Inflammatory macrophage (primary cell): ENCODE results near the gene RGL2.
"Not testable (repeated sequence)": the region's sequence is repeated elsewhere in the genome, so short reads cannot be mapped to it uniquely, and the experiment has no call there.

ENCODE experiments used
- DNase-seq, 2 donors: peaks; one replicate each; pipeline ENCODE4 v3.0.0-alpha.2; 2020 to 2022

Gene RGL2

DNA sequence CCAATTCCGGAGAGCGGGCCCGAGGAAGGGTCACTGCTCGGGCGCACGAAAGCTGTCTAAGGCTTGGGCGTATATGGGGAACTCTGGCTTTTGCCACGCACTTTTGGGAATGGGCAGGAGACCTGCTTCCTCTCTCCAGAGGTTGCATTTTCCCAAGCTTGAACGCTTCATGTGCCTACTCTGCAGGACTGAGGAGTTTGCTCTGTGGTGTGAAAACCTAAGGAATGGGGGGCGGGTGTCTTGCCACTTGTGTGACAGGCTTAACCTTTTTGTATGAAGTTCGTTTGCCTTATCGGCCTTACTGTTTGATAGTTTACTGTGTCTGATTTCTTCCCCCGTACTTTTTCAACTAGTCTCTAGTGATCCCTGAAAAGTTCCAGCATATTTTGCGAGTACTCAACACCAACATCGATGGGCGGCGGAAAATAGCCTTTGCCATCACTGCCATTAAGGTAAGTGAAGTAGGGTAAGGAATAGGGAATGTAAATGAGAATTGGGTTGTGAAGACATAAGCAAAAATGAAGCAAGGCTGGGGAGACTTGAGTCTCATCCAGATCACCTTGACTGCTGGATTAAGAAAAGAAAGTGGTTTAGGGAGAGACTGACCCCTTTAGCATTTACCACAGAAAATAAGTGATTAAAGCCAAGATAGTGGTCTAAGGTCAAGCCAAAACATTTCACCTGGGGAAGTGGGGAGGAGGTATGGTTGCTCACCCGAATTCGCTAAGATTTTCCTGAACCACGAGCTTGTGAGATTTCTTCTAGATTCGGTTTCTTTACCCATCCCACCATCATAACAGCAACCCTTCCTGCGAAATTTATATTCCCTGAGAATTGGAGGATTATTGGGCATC, 26.2 kb downstream of the RGL2 start:
- no peak for DNase-seq

DNA sequence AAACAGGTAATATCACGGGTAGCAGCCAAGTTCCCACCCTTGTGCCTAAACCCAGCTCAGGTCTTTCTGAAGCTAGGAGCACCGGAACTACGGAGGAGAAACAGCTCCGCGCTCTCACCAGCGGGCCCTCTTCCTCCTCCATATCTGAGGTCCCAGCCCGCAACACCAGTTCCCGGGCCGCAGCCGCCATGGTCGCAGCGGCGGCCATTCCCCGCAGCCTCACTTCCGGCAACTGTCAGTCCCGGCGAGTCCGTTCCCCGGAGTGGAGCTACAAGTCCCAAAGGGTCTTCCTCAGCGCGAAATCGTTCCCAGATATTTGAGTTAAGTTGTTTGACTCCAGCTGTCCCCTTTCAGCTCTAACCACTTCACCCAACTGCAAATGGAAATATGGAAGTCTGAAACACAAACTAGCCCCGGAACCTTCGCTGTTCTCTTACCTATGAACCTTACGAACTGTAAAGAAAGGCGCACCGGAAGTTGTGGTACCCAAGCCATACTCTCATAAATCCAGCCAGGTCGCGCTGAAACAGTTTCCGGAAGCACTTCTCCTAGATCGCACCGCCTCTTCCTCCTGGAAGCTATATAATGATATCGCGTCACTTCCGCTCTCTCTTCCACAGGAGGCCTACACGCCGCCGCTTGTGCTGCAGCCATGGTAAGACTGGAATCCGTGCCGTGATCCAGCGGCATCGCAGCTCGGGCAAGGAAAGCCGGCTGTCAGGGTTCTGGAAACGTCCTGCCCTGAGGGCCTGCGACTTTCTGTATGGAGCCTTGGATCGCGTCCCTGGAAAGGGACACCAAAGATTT, 27.1 kb downstream of the RGL2 start, which contains the start of the genes RPS18 and VPS52:
RPS18 (plus strand) TSS at position 608 of the 807 bp plus-strand sequence; CDS start at position 653, 45 bp downstream.
VPS52 (minus strand) TSS at position 409 of the 807 bp plus-strand sequence; CDS start at position 208, 201 bp downstream.
- peak; percentile 99 for DNase-seq

DNA sequence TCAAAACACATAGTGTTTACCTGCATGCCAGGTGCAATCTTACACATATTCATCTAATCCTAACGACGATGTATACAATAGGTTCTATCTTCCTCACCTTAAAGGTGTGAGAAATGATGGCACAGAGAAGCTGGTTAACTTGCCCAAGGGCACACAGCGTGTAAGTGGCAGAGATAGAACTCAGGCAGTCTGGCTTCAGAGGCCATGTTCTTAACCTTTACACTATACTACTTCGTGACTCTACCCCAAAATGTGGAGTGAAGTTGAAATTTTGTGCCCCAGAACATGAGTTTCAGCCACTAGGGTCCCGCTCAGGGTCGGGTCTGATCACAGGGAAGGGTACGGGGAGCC, 27.6 kb downstream of the RGL2 start:
- DNase-seq: no peak

DNA sequence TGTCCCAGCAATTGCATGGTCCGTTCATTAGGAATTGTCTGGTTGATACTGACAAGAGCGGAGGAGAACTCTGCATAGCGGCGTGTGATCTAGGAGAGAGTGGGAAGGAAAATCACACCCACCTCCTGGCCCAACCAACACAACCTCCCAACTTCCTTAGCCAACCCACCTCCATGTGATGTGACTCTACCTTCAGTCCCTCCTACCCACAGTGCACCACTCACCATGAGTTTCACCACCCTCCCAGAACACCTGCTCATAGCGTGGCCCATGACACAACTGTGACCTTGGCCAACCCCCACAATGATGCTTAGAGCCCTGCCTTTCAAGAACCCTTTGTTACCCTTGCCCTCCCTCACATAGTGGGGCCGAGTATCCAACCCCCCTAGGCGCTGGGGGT, 34.7 kb downstream of the RGL2 start:
- DNase-seq: no peak

DNA sequence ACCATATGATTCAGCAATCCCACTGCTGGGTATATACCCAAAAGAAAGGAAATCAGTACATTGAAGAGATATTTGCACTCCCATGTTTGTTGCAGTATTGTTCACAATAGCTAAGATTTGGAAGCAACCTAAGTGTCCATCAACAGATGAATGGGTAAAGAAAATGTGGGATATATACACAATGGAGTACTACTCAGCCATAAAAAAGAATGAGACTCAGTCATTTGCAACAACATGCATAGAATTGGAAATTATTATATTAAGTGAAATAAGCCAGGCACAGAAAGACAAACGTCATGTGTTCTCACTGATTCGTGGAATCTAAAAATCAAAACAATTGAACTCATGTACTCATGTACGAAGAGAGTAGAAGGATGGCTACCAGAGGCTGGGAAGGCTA, 36.3 kb downstream of the RGL2 start:
- not testable (repeated sequence) for DNase-seq

DNA sequence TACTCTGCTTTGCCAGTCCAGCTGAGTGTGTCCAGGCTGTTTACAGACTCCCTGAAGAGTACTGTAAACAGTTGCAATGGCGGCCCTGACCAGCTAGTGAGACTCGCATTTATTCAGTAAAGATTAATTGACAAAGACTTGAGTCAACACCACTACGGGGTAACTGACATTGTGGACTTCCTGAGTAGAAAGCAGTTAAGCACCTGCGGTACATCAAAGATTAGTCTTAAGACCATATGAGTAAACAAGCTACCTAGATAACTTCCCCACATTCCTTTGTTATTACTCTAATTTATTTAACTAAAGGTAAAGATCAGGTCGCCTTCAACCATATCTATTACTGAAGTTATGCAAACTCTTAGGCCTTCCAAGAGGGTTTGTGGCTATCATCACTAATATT, 39.7 kb downstream of the RGL2 start:
- no peak for DNase-seq

DNA sequence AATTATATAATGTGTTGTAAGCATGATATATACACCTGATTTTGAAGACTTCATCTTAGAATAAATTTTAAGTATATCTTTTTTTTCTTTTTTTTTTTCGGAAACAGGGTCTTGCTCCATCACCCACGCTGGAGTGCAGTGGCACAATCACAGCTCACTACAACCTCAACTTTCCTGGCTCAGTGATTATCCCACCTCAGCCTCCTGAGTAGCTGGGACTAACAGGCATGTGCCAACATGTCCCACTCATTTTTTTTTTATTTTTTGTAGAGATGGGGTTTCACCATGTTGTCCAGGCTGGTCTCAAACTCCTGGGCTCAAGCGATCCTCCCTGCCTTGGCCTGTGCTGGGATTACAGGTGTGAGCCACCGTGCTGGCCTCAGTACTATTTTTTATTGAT, 44.2 kb downstream of the RGL2 start:
- no peak for DNase-seq

DNA sequence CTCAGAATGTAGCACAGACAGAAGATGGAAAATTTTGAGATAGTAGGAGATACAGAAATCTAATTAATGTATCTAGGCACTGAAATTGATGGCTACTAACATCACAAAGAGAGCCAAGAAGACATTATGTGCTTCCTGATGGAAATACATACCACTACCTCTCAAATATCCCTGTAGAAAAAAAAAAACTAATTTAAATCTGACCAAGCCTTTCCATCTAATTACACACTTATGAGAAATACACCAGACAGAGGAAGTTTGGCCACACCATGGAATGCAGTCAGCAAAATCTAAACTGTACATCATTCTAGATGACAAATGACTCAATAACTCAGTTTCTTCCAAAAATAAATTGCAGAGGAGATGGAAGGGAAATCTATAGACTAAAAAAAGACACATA, 46.0 kb downstream of the RGL2 start:
- peak in 1 of 2 donors; percentile 33 for DNase-seq

DNA sequence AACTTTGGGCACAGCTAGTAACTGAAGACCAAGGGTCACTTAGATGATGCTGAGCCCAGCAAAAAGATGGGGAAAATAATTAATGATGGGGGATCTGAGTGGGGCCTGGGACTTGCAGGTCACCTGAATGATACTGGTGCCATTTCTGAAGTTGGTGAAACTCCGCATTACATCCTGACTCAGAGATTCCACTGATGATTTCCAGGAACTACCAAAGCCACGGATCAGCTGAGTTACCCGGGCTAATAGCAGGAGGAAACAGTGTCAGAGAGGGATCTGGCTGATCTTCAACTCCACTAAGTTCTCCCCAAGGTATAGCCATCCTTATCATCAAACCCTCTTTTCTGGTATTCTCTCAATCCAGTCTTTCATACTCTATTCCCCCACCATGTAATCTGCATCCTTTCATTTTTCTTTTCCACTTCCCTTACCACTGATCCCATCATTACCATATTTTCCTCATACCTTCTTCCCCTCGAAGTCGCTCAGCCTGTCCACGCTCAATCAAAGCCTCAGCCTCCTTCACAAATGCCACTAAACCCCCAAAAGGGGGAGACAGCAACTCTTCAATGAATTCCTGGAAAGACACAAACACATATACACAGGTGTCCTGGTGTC, 47.2 kb downstream of the RGL2 start:
- no peak for DNase-seq

DNA sequence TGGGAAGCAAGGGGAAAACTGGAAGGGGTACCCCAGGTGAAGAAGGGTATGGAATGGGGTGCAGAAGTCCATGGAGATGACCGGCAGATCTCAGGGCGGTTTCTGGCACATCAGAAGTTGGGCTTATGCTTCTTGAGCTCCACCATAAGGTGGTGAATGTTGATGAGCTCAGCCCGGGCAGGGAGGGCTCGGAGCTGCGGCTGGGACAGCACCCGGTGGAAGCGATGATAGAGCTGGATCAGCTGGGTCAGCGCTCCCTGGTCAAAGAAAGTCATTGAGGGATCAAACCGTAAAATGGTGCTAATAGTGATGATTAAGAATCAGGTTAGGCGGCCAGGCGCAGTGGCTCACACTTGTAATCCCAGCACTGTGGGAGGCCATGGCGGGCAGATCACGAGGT, 48.0 kb downstream of the RGL2 start:
- DNase-seq: no peak

DNA sequence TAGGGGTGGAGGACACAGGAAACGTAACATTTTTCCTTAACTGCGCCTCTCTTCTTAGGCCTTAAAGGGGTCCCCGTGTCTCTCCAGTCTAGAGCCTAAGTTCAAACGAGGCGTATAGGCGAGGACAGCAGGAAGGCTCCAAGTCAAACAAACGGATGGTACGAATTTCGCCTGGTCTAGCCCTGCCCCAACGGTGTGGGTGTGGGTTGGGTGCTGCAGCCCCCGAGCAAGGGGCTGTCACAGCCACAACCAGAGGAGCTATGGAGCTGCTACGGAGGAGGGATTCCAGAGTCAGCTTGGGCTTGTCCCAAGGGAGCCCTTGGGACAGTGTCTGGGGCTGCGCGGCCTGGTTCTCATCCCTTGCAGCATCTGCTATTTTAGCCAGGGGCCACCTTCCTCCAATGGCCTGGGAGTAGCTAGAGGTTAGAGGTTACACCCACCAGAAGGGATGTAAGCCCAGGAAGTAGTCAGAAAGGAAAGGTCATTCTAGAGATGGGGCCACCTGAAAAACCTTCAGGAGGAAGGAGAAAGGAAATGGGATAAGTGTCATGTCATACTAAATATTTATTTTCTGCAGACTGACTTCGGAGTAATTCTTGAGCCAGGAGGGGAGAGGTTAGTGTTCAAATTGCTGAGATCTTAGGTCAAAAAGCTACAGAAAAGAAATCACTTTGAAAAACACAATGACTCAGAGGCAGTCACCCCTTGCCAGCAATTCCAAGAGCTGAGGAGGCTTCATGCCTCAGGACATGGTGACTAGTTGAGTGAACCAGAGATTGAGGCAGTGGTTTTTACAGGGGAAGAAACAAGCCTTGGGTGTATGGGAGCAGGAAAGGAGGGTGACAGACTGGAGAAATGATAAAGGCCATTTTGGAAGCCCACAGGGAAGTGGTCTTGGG, 48.8 kb downstream of the RGL2 start:
- peak in 1 of 2 donors; percentile 6 for DNase-seq

DNA sequence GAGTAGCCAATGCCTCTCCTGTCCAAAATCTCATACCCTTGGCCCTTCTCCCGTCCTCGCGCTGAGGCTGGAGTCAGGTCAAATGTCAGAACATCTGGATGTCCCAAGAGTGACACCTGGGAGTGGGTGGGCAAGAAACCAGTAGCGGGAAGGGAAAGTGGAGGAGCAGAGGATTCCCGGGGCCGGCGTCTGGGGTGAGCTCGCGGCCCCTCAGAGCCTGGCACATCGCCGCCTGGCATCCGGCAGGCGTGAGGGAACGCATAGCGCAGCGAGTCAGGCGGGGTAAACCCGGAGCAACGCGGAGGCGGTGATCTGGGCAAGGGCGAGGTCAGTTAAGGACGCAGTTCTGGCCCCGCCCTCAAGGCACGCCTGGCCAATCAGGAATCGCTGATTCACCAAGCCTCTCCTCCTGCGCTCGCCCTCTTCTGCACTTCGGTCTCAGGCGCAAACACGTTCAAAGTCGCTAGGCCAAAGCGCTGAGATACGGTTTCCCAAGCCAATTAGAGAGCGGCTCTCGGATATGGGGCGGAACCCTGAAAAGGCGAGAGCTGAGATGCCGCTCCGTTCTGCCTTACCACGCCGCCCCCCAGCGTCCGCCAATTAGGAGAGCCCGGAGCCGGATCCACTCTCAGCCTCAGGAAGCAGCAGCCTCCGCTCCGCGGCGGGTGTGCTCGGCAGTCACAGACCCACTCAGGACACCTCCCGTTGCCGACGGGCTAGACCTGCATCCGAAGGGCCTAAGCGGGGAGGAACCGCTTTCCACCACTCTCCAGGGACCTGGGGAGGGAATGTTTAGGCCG, 49.6 kb downstream of the RGL2 start:
- peak; percentile 99 for DNase-seq

DNA sequence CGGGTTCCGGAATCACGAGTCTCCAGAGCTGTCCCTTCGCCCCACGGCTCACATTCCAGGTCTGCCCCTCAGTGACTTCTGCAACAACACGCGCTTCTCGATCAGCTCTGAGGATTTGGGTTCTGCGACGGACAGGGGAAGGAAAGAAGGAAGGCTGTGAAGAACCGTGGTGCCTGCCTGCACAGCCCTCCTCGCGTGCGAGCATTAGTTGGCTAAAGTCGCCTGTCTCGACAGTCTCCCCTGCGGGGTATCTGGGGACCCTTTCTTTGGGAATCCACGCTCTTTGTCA, 50.2 kb downstream of the RGL2 start:
- DNase-seq: peak in 1 of 2 donors; percentile 53

DNA sequence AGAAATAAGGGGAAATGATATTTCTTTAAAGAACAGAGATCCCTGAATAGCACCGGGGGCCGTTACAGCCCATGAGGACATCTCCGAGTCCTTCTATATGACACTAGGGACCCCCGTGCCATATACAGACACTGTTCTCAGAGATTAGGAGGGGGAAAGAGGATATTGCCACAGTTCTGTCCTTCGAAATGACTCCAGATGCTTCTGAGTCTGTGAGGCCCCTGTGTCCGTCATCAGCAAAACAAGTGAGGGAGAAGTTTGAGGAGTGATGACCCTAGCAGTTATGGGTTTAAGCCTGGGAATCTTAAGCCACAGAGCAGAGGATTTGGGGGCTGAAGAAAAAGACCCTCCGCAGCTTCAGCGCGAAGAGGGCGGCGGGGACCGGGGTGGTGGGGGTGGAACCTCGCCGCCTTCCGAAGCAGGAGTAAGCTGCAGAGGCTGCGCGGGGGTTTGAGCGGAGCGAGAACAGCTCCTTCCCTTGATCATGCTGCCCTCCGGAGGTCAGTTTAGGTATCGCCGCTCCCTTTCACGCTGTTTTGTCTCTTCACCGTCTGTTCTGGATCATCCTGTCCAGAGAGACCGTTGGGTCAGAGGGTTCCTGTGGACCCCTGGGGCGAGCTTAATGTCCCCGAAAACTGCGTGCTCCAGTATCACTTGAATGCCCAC, 50.6 kb downstream of the RGL2 start:
- peak; percentile 85 to 90 for DNase-seq

DNA sequence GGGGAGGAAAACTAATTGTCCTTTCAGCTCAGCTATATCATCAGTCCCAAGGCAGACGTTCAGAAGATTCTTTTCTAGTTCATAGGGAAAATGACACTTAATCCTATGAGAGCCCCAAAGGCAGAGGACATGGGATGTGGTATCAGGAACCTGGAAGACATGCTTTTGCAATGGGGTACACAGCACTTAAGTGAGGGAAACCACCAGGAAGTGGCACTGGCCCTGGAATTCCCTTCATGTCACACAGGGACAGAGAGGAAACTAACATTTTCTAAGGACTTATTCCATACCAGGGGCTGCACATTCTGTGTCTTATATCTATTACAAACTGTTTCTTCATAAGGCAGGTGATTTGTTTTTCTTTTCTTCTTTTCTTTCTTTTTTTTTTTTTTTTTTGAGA, 55.3 kb downstream of the RGL2 start:
- no peak for DNase-seq

DNA sequence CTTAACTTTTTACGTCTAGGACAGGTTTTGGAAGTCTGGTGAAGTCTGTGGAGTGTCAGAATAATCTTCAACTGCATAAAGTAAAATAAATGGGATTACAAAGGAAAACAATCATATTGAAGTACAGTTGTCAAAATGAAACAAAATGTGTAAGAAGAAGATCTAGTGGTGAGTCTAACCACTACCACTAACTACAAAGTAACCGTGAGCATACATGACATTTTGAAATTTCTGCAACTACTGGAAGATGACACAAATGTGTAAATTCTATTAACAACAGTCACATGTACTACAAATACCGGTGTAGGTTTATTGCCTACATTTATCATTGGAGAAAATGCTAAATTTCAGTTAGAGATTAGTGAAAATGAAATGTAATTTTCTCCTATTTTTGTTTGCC, 56.8 kb downstream of the RGL2 start:
- DNase-seq: no peak
